GM18511 (cell line): Measurements from ENCODE around the gene IFT88.

ENCODE experiments used
- ATAC-seq: cut with Tn5 transposase; IDR thresholded peaks from one replicate; pipeline ENCODE4 v1.9.1; 2021; ENCODE audit warnings: mild to moderate bottlenecking, moderate library complexity; ENCODE audit not compliant: unreplicated experiment

The IFT88 gene

DNA sequence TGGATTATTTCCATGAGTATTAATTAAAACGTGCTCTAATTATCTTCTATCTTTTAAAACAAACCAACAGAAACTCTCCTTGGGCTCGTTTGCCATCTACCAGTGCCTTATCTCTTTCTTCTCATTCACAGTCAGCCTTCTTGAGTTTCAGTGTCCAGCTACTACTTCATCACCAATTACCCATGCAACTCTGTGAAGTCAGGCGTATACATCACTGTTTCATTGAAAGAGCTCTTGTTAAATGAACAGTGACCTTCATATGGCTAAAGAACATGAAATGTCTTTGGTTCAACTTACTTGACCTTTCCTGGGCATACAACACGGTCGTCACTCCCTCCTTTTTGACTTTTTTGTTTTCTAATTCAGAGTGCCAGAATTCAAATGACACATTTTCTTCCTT, 5.2 kb upstream of the IFT88 start:
- no peak for ATAC-seq

DNA sequence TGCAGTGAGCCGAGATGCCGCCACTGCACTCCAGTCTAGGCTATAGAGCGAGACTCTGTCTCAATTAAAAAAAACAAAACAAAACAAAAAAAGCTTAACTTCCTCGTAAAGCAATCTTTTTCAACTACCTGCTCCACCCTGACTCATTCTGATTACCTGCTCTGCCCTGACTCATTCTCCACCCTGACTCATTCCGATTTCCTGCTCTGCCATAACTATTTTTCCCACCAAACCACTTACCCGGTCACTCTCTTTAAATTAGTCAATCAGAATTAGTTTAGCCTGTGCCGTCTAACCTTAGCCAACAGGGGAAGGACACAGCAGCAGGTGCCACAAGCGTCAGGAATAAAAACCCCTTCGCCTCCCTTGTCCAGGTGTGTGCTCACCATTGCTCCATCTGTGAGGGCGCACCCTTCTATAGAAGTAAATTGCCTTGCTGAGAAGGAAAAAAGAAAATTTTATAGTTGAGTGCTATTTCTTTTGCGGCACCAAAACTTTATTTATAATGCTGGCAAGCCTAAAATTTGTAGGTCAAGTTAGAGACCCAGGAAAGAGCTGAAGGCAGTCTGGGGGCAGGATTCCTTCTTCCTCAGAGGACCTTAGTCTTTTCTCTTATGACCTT, 1.7 kb upstream of the IFT88 start:
- ATAC-seq: no peak

DNA sequence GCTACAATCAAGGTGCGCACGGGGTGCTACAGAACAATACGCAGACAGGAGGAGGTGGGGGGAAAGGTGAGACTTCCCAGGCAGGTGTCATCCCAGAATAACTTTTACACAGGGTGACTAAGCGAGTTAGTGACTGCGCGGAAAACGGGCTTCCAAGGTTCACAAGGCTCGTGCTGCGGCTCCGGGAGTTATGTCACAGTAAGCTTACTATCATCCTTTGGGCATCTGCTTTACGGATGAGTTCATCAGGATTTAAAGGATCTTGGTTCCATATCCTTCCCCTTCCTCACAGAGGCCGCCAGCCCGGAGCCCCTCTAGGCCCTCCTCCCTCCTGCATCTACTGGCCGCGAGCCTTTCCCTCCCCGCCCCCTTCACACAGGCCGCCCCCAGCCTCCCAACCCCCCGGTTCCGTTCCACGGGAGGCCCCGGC, 474 bp upstream of the IFT88 start:
- no peak for ATAC-seq

DNA sequence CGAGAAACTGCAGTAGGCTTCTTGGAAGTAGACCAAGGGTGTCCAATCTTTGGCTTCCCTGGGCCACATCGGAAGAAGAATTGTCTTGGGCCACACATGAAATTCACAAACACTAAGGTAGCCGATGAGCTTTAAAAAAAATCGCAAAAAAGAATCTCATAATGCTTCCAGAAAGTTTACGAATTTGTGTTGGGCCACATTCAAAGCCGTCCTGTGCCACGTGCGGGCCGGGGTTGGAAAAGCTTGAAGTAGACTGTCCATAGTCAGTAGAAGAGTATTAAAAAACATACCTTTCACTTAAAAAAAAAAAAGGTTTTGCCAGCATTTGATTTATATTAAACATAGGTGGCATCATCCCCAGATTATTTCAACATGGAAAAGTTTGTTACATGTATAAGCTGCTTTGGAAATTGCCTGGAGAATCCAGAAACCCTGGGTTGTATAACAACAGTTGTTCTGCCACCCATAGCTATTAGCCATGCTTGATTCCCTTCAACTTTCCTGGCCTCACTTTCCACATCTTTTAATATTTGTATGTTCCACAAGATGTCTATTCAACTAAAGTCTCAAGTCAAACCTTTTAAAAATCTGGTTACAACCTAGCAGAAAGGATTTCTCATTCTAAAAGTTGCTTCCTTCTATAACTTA, 1.0 kb downstream of the IFT88 start:
- ATAC-seq: no peak

DNA sequence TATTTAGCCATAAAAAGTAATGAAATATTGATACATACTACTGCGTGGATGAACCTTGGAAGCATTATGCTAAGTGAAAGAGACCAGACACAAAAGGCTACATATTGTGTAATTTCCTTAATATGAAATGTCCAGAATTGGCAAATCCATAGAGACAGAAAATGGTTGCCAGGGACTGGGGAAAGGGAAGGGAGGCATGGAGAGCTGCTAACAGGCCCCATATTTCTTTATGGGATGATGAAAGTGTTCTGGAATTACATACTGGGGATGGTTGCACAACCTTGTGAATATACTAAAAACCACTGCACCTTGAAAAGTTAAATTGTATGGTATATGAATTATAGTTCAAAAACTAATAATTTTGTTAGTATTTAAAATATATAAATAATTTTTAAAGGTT, 3.6 kb downstream of the IFT88 start:
- no peak for ATAC-seq

DNA sequence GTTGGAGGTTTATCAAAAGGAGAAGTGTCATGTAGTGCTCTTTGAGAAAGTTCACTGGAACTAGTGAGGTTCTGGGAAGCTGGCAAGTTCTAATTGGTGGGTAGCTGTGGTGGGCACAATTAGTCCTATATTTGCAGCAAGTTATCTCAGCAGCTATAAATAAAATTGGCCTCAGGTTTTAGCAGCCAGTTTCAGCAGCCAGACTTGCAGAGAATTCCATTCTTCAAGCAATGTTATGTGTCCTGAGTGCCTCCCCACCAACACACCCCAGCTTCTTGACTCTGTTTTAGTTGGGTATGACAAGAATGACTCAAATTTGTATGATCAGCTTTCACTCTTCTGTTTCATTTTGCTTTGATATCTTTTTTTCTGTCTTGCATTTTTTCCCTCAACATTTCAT, 4.7 kb downstream of the IFT88 start:
- no peak for ATAC-seq

DNA sequence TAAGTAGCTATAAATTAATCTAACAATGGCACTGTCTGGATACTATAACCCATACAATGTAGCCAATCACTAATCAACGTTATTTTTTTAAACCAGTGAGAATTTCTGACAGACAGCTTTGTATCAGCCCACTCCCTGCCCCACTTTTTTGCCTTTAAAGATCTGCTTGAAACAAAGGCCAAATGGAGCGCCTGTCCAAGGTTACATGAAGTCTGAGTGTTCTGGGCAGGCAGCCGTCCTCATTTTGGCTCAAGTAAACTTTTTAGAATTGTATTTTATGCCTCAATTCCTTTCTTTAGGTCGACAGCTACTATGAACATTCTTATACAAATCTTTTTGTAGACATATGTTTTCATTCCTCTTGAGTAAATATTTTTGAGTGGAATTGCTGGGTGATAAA, 6.2 kb downstream of the IFT88 start:
- ATAC-seq: no peak

DNA sequence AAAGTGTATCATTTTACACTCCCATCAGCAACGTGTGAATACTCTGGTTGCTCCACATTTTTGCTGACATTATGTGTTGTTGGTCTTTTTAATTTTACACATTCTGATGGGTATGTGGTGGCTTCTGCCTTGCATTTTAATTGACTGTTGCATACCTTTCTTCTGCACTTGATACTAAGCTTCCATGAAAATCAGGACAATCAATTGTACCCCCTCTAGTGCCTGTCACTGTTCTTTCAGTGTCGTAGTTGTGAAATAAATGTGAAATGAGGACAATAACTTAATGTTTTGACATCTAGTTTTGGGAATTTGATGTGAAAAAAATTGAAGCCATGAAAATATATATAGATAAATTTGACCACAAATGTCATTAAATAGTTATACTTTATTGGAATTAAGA, 6.7 kb downstream of the IFT88 start:
- no peak for ATAC-seq

DNA sequence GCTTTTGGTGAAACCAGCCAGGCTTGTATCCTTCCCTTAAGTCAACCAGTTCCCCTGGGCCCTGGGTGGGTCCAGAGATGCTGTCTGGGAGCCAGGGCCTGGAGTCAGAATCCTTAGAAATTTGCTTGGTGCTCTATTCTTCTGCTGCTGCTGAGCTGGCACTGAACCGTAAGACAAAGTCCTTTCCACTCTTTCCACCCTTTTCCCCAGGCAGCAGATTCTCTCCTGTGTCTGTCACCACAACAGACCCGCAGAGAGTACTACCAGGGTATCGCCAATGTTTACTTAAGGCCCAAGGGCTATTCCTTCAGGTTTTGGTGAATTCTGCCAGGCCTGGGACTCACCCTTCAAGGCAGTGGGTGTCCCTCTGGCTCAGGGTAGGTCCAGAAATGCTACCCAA, 12.2 kb downstream of the IFT88 start:
- no peak for ATAC-seq

DNA sequence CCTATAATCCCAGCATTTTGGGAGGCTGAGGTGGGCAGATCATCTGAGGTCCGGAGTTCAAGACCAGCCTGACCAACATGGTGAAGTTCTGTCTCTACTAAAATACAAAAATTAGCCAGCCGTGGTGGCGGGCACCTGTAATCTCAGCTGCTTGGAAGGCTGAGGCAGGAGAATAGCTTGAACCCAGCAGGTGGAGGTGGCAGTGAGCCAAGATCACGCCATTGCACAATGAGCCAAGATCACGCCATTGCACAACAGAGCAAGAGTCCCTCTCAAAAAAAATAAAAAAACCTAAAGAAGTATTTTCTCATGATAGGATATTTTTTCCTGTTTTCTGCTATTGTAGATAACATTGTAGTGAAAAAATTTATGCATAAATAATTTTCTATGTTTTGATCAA, 13.3 kb downstream of the IFT88 start:
- no peak for ATAC-seq

DNA sequence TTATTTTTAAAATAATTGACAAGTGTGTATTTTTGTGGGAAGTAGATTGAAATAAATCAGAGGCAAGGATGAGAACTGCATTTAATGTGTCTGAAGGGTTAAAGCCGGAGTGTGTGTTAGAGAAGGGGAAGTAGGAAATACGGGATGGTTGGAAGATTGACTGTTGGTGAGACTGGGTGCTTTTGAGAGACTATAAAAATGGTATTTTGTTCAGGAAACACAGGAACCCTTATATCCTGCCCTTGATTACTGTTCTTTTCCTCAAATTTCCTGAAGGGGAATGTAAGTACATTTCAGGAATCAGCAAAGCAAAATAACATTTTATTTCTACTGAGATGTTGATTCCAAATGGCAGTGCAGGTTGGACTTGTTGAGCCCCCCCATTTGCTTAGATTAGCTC, 15.1 kb downstream of the IFT88 start:
- ATAC-seq: no peak

DNA sequence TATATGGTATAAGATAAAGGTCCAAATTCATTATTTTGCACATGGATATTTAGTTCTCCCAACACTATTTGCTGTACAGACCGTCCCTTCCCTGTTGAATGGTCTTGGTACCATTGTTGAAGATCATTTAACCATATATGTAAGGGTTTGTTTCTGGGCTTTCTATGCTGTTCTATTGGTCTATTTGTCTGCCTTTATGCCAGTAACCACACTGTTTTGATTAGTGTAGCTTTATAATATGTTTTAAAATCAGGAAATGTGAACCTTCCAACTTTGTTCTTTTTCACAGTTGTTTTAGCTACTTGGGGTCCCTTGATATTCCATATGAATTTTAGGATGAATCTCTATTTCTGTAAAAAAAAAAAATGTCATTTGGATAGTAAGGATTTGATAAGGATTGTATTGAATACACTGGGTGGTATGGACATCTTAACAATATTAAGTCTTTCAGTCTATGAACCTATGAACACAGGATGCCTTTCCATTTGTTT, 16.9 kb downstream of the IFT88 start:
- ATAC-seq: no peak

DNA sequence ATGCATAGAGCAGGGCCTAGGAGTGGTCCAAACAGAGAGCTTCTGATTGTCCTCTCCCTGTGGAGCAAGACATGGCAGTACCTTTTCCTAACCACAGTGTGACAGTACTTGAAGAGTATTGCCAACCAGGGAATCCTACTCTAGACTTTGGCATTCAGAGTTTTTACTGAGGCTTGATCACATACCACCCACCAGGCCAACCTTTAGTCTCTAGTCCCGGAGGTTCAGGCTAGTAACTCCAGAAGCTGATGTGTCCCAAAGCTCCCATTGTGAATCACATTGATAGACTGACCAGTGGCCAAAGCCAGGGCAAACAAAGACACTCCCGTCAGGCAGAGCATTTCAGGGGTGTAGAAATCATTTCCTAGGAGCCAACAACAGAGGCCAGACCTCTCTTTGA, 18.4 kb downstream of the IFT88 start:
- no peak for ATAC-seq

DNA sequence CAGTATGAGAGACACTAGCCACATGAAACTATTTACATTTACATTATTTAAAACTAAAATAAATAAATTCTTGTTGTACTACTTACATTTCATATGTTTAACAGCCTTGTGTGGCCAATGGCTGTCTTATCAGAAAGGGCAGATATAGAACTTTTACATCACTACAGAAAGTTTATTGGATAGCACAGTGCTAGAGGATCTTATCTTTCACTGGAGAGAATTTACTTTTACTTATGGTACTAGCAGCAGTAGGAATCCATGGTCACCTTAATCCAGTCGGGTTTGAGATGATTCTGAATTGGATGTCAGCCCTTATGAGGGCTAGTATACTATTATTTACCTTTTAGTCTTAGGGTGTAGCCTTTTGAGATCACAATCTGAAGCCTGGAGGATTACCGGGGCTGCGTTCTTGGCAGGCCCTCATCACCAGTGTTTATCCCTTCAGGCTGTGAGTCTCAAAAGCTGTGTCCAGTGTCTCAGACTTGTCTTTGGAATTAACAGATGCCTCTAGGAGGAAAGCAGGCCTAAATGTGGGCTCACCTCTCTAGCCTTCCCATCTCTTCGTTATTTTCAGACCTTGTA, 21.7 kb downstream of the IFT88 start:
- no peak for ATAC-seq

DNA sequence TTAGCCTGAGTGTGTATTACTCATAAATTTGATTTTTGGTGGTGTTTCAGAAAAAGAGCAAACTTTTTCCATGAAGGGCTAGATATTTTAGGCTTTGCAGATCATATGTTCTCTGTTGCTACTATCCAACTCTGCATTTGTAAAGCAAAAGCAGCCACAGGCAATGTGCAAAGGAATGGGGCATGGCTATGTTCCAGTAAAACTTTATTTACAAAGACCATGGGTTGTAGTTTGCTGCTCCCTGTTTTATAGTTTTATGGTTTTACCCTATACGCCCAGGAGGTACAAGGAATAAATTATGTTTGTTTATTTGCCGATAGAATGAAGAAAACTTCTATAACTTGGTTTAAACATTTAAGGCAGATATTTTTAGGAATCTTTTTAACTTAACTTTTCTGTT, 23.6 kb downstream of the IFT88 start:
- ATAC-seq: no peak

DNA sequence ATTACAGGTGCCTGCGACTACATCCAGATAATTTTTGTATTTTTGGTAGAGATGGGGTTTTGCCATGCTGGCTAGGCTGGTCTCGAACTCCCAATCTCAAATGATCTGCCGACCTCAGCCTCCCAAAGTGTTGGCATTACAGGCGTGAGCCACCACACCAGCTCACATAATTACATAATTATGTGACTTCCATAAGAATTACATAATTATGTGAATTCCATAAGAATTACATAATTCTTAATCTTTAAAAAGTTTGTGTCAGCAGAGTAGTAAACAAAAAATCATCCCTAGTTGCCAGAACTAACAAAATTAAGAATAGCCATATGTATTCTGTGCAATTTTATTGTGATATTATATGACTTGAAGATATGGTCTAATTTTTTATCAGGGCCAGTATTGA, 25.6 kb downstream of the IFT88 start:
- ATAC-seq: no peak

DNA sequence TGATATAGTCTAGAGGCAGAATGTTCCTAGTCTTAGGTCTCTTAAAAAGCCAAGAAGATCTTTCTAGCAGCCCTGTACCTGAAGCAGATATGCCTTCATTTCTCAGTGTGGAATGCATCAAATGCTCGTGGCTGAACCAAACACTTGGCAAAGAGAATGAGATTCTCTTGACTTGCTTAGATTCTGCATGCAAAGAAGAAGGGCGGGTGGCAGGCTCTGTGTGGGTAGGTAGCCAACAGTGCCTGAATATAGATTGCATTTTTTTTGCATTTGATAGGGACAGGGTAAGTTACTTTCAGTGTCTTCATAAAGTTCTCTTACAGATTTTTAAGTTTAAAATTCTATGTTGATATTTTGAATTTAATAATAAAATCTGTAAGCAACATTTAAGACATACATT, 27.3 kb downstream of the IFT88 start:
- no peak for ATAC-seq

DNA sequence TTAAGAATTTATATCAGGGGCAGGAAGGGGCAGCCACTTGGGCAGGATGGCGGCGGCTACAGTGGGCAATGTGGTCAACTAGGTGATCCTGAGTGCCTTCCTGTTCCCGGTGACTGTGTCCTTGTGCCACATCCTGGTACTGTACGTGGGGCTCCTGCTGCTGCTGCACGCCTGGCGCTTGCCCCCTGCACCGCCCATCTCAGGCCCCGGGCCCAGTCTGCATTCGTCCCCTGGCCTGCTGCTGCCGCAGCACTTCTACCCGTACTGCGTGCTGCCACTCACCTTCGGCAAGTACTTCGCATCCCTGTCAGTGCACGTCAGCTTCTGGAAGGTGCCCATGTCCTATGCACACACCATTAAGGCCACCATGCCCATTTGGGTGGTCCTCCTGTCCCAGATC, 40.1 kb downstream of the IFT88 start:
- no peak for ATAC-seq

DNA sequence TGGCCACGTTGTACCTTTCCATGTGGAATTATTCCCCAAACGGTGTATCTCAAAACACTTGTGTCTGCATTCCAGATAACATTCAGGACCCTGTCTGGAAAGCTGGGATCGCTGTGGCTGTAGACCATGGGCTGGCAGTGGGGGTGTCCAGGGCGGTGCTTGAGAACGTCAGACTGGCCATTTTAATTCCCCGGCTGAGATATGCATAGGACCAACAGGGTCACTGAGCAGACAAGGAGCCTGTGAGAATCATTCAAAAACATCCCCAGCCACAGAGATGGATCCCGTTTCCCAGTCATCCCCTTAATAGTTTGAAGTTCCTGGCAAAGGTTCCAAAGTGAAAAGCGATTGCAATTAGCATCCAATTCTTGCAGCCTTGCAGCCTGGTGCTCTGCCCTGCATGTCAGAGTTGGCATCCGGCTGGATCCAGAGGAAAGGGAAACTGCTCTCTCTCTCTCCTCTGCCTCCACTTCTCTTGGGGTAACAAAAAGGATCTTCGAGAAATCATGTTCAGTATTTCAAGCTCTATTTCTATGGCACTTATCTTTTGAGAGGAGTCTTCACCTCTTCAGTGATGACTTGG, 41.6 kb downstream of the IFT88 start:
- ATAC-seq: no peak

DNA sequence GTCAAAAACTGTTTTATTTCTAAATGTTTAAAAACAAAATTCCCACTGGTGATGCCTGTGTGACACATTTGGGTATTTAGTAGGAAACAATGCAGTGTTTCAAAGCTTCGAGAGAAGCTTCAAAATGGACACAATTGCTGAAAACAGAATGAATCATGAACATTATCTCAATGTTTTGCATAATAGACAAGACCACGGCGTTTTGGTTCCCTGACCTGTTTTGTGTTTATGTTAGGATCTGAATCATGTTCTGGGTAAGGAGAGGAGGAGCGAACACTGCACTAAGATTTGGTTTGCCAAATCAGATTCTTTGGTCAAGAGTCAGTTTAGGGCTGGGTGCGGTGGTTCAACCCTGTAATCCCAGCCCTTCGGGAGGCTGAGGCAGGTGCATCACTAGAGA, 42.2 kb downstream of the IFT88 start:
- ATAC-seq: no peak

DNA sequence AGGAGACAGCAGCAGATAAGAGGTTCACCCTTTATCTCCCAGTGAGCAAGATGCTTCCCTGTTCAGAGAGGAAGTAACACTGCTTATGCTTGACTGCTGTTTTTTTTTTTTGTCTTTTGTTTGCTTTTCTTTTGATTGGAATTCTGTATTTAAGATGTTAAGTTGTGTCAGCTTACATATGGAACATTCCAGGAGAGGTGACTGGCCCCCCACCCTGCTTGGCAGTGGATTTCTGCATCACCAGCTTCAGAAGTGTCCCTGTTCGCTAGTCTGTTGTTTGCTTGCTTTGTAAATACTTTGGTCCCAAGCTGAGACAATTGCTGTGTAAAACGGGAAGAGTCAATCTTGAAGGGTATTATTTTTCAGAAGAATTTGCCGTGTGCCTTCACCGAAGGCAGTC, 43.0 kb downstream of the IFT88 start:
- no peak for ATAC-seq
